GM19351 (cell line): ENCODE data around the gene TMBIM1.
"Not testable (repeated sequence)": the region's sequence is repeated elsewhere in the genome, so short reads cannot be mapped to it uniquely, and the experiment has no call there.

Experiments
- ATAC-seq: cut with Tn5 transposase; IDR thresholded peaks from one replicate; pipeline ENCODE4 v1.9.1; 2021; ENCODE audit warnings: mild to moderate bottlenecking, moderate library complexity; ENCODE audit not compliant: unreplicated experiment

TMBIM1 gene

GRCh38 chr2:218319813-218320365, 27.6 kb upstream of the TMBIM1 start:
- ATAC-seq: no peak

- ATAC-seq: no peak
Measured at GRCh38 chr2:218318241-218318640, 25.9 kb upstream of the TMBIM1 start.

- ATAC-seq: no peak
Measured at GRCh38 chr2:218317835-218318234, 25.5 kb upstream of the TMBIM1 start.

- no peak for ATAC-seq
Measured at GRCh38 chr2:218317303-218317630, 25.0 kb upstream of the TMBIM1 start.

- ATAC-seq: no peak
Measured at GRCh38 chr2:218315397-218315796, 23.1 kb upstream of the TMBIM1 start.

GRCh38 chr2:218314764-218315163, 22.5 kb upstream of the TMBIM1 start:
- not testable (repeated sequence) for ATAC-seq

GRCh38 chr2:218313356-218313755, 21.1 kb upstream of the TMBIM1 start:
- no peak for ATAC-seq

GRCh38 chr2:218312267-218312756, 20.0 kb upstream of the TMBIM1 start:
- no peak for ATAC-seq

GRCh38 chr2:218311541-218312266, 19.4 kb upstream of the TMBIM1 start:
- not testable (repeated sequence) for ATAC-seq

GRCh38 chr2:218310853-218311540, 18.7 kb upstream of the TMBIM1 start:
- ATAC-seq: no peak

- ATAC-seq: no peak
Measured at GRCh38 chr2:218307415-218308090, 15.2 kb upstream of the TMBIM1 start.

- ATAC-seq: no peak
Measured at GRCh38 chr2:218306184-218306920, 14.0 kb upstream of the TMBIM1 start.

GRCh38 chr2:218305383-218305782, 13.1 kb upstream of the TMBIM1 start:
- ATAC-seq: no peak

GRCh38 chr2:218301176-218301819, 9.0 kb upstream of the TMBIM1 start:
- ATAC-seq: peak; percentile 65

GRCh38 chr2:218300141-218300540, 7.8 kb upstream of the TMBIM1 start:
- ATAC-seq: no peak

- ATAC-seq: no peak
Measured at GRCh38 chr2:218298314-218298875, 6.1 kb upstream of the TMBIM1 start.

- no peak for ATAC-seq
Measured at GRCh38 chr2:218296847-218297246, 4.5 kb upstream of the TMBIM1 start.

GRCh38 chr2:218296200-218296599, 3.9 kb upstream of the TMBIM1 start:
- ATAC-seq: no peak

- no peak for ATAC-seq
Measured at GRCh38 chr2:218295029-218295428, 2.7 kb upstream of the TMBIM1 start.

GRCh38 chr2:218294430-218295022, 2.2 kb upstream of the TMBIM1 start:
- no peak for ATAC-seq
